Cardiac fibroblast (primary cell): ENCODE data around the gene SMIM33.
"Not testable (repeated sequence)": the region's sequence is repeated elsewhere in the genome, so short reads cannot be mapped to it uniquely, and the experiment has no call there.

Experiments
- DNase-seq, 2 donors: peaks; one replicate each; pipeline versions ENCODE4 v3.0.0 to v3.0.0-alpha.2; 2010; ENCODE audit warnings: low read depth in 2 of 2
- H3K4me3 ChIP-seq, 2 donors: replicated peaks in 1 of 2; 1 replicate in 1 of 2; 2 replicates in 1 of 2; pipeline ENCODE4 v1.5.1; 2011; ENCODE audit warnings: low read depth in 2 of 2, low read length in 2 of 2, mild to moderate bottlenecking in 2 of 2, moderate library complexity in 1 of 2
- CTCF ChIP-seq: IDR thresholded peaks from one replicate; pipeline ENCODE4 v1.5.1; 2011; ENCODE audit warnings: low read depth, mild to moderate bottlenecking, low read length, inconsistent platforms

Gene SMIM33

GRCh38 chr5:139435676-139436075 lies 35.1 kb upstream of the SMIM33 start:
- no peak for TF ChIP-seq CTCF
- no peak for DNase-seq
- no peak overlapping the region for H3K4me3 ChIP-seq

- TF ChIP-seq CTCF = no peak
- H3K4me3 ChIP-seq = peak overlapping the region; percentile 93 to 95
- DNase-seq = no peak
These were observed 32.1 kb upstream of the SMIM33 start for GRCh38 chr5:139438707-139439012.

GRCh38 chr5:139439013-139439903 lies 31.5 kb upstream of the SMIM33 start, which contains the start of gene DNAJC18:
TSS of gene DNAJC18 (minus strand) at chr5:139439525. CDS start at chr5:139439445, 80 bp downstream.
- no peak for TF ChIP-seq CTCF
- H3K4me3 ChIP-seq = peak within 1 kb of the TSS; percentile 93 to 95
- peak; percentile 89 to 95 for DNase-seq

- not testable (repeated sequence) for H3K4me3 ChIP-seq, DNase-seq
These were observed 30.4 kb upstream of the SMIM33 start for GRCh38 chr5:139440416-139440815.

- TF ChIP-seq CTCF = no peak
These were observed 26.9 kb upstream of the SMIM33 start for GRCh38 chr5:139443831-139444453.

GRCh38 chr5:139445325-139446170 lies 25.3 kb upstream of the SMIM33 start:
- no peak for TF ChIP-seq CTCF
- DNase-seq = peak; percentile 69 to 90
- H3K4me3 ChIP-seq = no peak overlapping the region

More at GRCh38 chr5:139443831-139444453, 26.9 kb upstream of the SMIM33 start:
- no peak overlapping the region for H3K4me3 ChIP-seq
- peak; percentile 51 to 68 for DNase-seq
